HG03064 (cell line): ENCODE results near the gene MYD88.
"Not testable (repeated sequence)": the region's sequence is repeated elsewhere in the genome, so short reads cannot be mapped to it uniquely, and the experiment has no call there.

Experiments used
- ATAC-seq: cut with Tn5 transposase; IDR thresholded peaks from one replicate; pipeline ENCODE4 v1.9.1; 2021; ENCODE audit warnings: low read depth; ENCODE audit not compliant: unreplicated experiment

MYD88 gene

DNA sequence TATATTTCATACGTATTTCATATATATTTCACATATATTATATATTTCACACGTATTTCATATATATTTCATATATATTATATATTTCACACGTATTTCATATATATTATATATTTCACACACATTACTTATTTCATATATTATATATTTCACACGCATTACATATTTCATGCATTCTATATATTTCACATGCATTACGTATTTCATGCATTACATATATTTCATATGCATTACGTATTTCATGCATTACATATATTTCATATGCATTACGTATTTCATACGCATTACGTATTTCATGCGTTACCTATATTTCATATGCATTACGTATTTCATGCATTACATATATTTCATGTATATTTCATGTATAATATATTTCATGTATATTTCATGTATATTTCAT, 22.2 kb downstream of the MYD88 start:
- not testable (repeated sequence) for ATAC-seq

DNA sequence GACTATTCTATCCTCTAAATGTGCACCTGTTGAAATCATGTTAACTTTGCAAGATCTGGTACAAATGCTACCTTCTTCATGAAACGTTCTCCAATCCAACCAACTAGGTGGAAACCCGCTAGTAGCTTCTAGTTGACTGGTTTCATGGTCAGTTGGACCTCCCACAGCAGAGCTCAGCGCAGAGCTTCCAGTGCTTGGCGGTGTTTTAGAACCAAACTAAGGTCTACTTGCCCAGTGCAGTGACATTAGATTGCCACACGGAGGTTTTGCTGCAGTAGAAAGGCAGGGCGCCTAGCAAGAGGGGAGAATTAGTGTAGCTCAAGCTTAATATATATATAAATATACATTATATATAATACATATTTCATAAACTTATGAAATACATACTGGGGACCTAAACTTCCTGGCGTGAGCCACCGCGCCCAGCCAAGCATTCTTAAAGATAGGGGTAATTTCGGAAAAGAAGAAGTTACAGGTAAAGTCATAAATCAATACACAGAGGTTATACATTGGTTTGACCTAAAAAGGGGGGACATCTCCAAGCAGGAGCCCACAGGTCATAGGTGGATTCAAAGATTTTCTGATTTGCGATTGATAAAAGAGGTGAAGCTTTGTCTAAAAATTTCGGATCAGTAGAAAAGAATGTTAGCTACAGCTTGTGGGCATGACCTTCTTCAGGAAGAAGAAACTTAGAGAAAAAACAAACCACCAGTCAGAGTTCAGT, 24.8 kb downstream of the MYD88 start:
- ATAC-seq = no peak

DNA sequence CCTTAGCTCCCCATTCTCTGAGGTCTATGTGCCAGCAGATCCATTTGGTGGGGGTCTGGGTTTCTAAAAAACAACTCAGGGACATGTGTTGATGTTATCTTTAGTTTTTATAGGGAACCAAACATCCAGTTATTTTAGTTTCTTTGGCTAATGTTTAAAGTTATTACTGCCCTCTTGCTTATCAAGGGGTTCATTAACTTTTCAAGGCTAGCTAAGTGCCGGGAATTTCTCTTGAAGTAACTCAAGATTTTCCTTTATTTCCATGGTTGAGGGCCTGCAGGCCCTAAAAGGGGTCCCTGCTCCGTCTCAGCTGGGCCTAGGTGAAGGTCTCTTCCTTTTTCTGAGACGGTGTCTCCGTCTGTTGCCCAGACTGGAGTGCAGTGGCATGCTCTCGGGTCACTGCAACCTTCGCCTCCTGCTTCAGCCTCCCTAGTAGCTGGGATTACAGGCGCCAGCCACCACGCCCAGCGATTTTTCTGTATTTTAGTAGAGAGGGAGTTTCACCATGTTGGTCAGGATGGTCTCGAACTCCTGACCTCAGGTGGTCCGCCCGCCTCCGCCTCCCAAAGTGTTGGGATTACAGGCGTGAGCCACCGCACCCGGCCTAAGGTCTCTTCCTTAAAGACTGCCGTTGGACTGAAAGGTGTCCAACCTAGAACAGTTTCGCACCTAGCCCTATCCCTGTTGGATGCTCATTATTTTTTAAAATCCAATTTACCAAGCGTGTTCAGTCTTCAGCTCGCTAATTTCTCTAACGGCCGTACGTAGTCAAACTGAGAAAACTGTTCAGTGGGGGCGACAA, 25.6 kb downstream of the MYD88 start:
- ATAC-seq = no peak

DNA sequence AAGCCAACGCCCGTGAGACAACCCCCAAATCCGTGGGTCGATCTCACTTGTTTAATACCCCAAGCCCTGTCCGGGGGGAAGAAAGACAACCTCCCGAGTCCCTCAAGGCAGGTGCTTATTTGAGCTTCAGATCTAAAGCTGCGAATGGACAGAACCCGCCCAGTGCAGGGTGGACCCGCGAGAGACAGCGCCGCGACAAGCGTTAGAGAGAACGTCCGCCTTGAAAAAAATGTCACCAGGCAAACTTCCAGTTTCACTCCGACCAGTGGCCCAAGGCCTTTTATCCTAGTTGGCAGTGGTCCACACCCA, 26.1 kb downstream of the MYD88 start:
- no peak for ATAC-seq

DNA sequence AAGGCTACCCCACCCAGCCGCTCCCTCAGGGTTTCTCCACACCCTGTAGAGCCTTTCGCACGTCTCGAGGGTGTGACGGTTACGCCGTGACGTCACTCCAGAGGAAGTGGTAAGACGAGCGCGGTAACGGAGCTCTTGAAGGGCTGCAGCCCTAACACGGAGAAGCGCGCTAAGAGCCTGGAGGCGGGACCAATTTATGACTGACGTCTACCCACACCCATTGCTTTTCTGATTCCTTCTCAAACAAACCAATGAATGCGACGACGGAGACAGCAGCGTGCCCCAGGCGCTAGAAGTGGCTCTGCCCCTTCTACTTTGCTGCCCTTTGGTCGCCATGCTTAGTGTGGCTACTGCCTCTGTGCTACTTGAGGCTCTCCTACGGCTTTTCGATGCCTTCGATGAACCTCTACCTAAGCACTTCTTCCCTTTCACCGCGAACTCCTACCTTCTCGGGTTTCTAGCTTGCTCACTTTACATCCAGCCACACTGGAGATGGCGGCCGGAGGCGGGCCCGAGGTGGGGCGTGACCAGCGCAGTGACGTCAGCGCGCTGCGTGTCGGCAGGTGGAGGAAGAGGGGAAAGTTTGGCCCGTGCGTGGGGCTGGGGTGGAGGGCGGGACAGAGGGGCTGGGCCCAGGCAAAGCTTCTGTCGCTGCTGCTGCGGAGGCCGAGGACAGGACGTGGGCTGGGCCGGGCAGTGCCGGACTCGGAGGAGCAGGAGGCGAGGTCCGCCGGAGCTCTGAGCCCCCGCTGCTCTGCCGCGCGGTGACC, 26.7 kb downstream of the MYD88 start, which contains the start of gene OXSR1:
Gene OXSR1, plus strand, starts transcription at position 586 of the 770 bp plus-strand sequence. CDS start 340 bp downstream, outside the sequence.
- ATAC-seq = peak; percentile 95

DNA sequence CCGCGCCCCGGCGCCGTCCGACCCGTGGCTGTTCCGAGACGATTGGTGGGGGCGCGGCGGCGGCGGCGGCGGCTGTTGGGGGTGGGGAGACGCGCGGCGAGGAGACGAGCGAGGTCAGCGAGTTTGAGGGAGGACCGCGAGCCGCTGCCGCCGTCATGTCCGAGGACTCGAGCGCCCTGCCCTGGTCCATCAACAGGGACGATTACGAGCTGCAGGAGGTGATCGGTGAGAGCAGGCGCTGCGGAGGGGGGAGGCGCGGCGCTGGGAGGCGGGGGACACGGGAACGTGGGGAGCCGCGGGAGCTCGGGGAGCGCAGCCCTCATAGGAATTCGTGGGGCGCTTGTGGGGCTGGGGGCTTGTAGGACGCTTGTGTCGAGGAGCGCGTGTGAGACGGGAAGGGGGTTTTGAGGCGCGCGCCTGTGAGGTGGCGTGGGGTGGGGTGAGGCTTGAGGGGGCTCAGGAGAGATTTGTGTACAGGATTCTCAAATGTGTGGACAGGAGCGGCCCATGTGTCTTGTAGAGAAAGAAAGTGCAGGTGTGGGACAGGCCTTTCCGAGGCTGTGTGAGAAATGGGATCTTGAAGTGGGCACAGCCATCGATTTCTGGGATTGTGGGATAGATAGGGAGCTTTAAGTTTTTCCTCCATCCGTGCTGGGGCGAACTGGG, 27.4 kb downstream of the MYD88 start:
- no peak for ATAC-seq

DNA sequence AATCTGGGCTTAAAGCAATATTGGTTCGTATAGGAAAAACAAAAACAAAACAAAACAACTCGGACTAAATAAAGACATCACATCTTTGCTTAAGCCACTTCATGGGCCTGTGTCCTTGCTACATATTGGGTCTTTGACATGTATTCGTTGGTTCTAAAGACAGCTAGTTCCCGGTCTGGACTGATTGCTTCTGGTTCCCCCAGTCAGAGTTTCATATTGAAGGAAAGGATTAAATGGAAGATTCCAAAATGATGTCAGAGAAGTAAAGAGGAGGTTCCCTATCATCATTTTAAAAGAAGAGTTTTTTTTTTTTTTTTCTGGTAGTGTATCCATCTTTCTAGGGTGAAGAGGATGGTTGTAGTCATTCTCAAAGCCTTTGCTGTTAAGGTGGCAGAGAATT, 29.1 kb downstream of the MYD88 start:
- ATAC-seq = no peak

DNA sequence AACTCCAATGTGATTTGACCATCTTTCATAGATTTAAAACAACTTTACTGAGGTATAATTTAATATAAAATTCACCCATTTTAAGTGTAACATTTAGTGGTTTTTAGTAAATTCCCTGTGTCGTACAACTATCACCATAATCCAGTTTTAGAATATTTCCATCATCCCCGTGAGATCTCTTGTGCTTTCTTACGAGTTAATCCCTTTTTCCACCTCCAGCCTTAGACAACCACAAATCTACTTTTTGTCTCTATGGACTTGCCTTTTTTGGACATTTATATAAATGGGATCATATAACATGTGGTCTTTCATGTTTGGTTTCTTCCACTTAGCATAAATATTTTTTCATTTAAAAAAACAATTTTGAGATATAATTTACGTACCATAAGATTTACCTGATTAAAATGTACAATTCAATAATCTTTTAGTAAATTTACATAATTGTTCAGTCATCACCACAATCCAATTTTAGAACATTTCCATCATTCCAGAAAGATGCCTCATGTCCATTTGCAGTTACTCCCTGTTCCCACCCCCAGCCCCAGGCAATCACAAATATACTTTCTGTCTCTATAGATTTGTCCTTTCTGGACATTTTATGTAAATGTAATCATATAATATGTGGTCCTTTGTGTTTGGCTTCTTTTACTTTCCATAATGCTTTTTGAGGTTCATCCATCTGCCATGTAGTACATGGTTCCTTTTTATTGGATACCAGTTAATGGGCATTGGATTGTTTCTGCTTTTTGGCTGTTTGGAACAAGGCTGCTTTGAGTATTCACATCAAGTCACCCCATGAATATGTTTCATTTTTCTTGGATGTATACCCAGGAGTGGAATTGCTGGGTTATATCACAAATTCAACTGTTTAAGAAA, 29.9 kb downstream of the MYD88 start:
- no peak for ATAC-seq

DNA sequence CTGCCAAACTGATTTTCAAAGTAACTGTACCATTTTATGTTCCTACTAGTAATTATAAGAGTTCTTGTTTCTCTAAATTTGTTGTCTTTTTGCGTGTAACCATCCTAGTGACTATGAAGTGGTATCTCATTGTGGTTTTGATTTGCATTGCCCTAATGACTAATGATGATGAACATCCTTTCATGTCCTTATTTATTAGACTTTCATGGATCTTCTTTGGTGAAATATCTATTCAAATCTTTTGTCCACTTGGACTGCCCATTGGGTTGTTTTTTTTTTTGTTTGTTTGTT, 30.5 kb downstream of the MYD88 start:
- ATAC-seq = no peak

DNA sequence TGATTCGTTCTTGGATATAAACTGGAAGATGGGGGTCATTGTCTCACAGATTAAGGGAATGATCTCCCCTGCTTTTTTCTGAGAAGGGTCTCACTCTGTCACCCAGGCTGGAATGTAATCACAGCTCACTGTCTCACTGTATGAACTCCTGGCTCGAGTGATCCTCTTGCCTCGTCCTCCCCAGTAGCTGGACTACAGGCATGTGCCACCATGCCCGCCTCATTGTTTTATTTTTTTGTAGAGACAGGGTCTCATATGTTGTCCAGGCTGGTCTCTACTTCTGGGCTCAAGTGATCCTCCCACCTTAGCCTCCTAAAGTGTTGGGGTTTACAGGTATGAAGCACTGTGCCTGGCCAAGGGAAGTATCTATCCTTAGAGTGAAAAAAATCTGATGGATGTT, 32.3 kb downstream of the MYD88 start:
- ATAC-seq = no peak

DNA sequence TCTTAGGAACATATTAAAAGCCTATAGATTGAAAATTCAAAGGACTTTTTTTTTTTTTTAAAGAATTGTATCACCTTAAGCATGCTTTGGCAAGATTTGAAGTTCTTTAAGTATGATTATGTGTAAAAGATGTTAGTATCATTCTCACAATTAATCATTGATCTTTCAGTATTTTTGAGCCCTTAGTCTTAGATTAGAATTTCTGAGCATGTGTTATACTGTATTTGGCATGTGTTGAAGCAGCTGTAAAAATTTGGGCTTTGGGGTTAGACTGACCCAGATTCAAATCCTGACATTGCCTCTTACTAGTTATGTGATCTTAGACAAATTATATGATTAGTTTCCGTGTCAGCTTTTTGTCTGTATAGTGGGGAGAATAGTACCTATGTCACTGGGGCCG, 33.2 kb downstream of the MYD88 start:
- no peak for ATAC-seq

DNA sequence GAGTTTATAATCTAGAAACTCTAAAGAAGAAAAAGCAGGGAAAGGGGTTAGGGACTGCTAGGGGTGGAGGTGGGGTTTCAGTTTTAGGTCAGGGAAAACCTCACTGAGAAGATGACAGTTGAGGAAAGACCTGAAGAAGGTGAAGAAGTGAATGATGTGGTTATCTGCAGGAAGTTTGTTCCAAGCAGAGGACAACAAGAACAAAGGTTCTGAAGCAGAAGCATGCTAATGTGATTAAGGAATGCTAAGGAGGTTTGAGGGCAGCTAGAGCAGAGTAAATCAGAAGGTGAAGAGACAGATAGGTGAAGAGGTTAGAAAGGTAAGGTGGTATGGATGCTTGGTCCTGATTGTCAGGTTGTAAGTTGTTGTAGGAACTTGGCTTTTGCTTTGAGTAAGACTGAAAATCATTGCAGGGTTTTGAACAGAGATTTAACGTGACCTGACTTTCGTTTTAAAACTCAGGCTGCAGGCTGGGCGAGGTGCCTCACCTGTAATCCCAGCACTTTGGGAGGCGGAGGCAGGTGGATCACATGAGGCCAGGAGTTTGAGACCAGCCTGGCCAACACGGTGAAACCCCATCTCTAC, 35.5 kb downstream of the MYD88 start:
- ATAC-seq = no peak

DNA sequence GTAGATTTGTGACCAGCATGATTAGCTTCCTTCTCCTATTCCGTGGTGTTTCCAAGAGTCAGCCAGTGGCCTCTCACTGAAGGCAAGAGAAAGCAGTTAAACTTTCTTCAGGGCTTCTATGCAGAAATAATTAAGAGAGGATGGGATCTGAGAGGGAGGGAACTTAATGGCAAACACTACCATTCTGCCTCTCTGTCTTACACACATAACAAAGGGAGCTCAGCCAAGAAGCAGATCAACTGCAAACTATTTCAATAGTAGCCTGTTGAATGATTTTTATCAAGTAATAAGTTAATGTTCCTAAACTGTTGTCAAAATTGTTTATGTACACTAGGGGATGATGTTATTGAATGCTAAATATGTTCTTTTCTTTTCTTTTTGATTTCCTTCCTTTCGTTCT, 38.7 kb downstream of the MYD88 start:
- ATAC-seq = no peak

DNA sequence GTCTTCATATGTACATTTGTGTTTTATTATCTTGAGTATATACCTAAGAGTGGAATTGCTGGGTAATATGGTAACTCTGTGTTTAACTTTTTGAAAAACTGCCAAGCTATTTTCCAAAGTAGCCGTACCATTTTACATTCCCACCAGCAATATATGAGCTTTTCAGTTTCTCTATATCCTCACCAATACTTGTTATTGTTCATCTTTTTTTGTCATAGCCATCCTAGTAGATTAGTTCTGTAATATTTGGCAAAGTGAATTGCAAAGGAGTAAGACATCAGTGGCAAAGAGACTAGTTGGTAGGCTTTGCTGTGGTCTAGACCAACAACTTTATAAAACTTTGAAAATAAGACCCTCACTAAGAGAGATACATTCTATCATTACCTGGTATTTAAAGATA, 48.3 kb downstream of the MYD88 start:
- ATAC-seq = no peak

DNA sequence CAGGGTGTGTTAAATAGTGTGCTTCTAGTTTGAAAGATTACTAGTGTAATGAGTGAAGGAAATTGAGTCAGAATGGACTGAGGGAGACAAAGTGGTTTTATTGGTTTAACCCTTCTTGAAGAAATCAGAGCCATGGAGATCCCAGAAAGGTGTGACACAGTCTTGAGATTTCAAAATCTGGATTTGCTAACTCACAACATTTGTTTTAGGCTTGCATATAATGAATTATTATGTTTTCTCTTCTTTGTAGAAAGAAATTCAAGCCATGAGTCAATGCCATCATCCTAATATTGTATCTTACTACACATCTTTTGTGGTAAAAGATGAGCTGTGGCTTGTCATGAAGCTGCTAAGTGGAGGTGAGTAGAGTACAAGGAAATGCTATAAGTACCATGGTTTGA, 52.0 kb downstream of the MYD88 start:
- no peak for ATAC-seq
